HepG2 (cell line): ENCODE measurements around the gene ACSF3. TPM values are rescaled to one million over a fixed set of nuclear protein-coding genes. Genes with fewer than 3 reads are reported as not detected.

ENCODE experiments used
- ASH2L ChIP-seq: fragments of 300-600, 200-600 bp; sonication (generic); IDR thresholded peaks from 2 replicates; pipeline ENCODE4 v1.7.0; 2017; ENCODE audit warnings: low read depth, mild to moderate bottlenecking, moderate library complexity, mixed read lengths, low read length; ENCODE audit not compliant: insufficient read length
- CENPX ChIP-seq: sonication (generic); formaldehyde crosslinking; IDR thresholded peaks from 2 replicates; pipeline ENCODE4 v1.9.0; 2021; ENCODE audit warnings: mild to moderate bottlenecking, missing genetic modification reagents, moderate library complexity
- DNMT1 ChIP-seq: sonication (generic); formaldehyde crosslinking; IDR thresholded peaks from 2 replicates; pipeline ENCODE4 v1.5.1; 2020; ENCODE audit warnings: mild to moderate bottlenecking, missing genetic modification reagents
- EED ChIP-seq: sonication (generic); formaldehyde crosslinking; IDR thresholded peaks from 2 replicates; pipeline ENCODE4 v1.5.0; 2020; ENCODE audit warnings: mild to moderate bottlenecking, missing genetic modification reagents
- FUBP1 ChIP-seq: sonication (generic); formaldehyde crosslinking; IDR thresholded peaks from 2 replicates; pipeline ENCODE4 v1.5.1; 2020; ENCODE audit warnings: missing genetic modification reagents, mild to moderate bottlenecking, borderline replicate concordance
- NCOA5 ChIP-seq: sonication (generic); formaldehyde crosslinking; IDR thresholded peaks from 2 replicates; pipeline ENCODE4 v1.4.0; 2020; ENCODE audit warnings: missing genetic modification reagents
- NFIC ChIP-seq: IDR thresholded peaks from 2 replicates; pipeline ENCODE4 v1.6.1; 2012; ENCODE audit warnings: mild to moderate bottlenecking, low read length, inconsistent platforms
- NR2C2 ChIP-seq: sonication (generic); formaldehyde crosslinking; IDR thresholded peaks from 2 replicates; pipeline ENCODE4 v1.4.0; 2020; ENCODE audit warnings: missing genetic modification reagents, mild to moderate bottlenecking, moderate library complexity, borderline replicate concordance
- PPARG ChIP-seq: conservative IDR thresholded peaks from 2 replicates; pipeline ENCODE4 v1.6.1; 2016; ENCODE audit warnings: missing biosample characterization, missing genetic modification reagents
- RAD21 ChIP-seq: fragments of 450-650 bp; formaldehyde crosslinking; IDR thresholded peaks from 2 replicates; pipeline ENCODE4 v1.5.0; 2020; ENCODE audit warnings: mild to moderate bottlenecking
- RFXAP ChIP-seq: sonication (generic); formaldehyde crosslinking; IDR thresholded peaks from 2 replicates; pipeline ENCODE4 v1.4.0; 2020; ENCODE audit warnings: missing genetic modification reagents, borderline replicate concordance
- RXRA ChIP-seq: sonication (generic); formaldehyde crosslinking; IDR thresholded peaks from 2 replicates; pipeline ENCODE4 v1.5.1; 2020; ENCODE audit warnings: missing genetic modification reagents
- SKI ChIP-seq: fragments of 450-650 bp; IDR thresholded peaks from one replicate; pipeline ENCODE4 v1.6.1; 2018; ENCODE audit warnings: mild to moderate bottlenecking; ENCODE audit not compliant: partially characterized antibody
- SOX6 ChIP-seq, 2 experiments: fragments of 450-650 bp in 1 of 2; sonication (generic) in 1 of 2; formaldehyde crosslinking in 1 of 2; IDR thresholded peaks; 2 replicates each; pipeline versions ENCODE4 v1.4.0 to v1.6.1; 2017 to 2020; ENCODE audit warnings: antibody characterized with exemption in 1 of 2, mild to moderate bottlenecking in 1 of 2, missing genetic modification reagents in 1 of 2
- TFE3 ChIP-seq: IDR thresholded peaks from 2 replicates; pipeline ENCODE4 v1.6.1; 2016
- TOE1 ChIP-seq: sonication (generic); formaldehyde crosslinking; IDR thresholded peaks from 2 replicates; pipeline ENCODE4 v1.4.0; 2020; ENCODE audit warnings: mild to moderate bottlenecking, missing genetic modification reagents
- U2AF2 ChIP-seq: fragments of 200-400 bp; formaldehyde crosslinking; IDR thresholded peaks from 2 replicates; pipeline ENCODE4 v1.6.1; 2017; ENCODE audit warnings: low read depth, mild to moderate bottlenecking, low read length
- ZBTB46 ChIP-seq: sonication (generic); formaldehyde crosslinking; IDR thresholded peaks from 2 replicates; pipeline ENCODE4 v1.4.0; 2020; ENCODE audit warnings: mild to moderate bottlenecking, missing genetic modification reagents, borderline replicate concordance
- ZNF260 ChIP-seq: sonication (generic); formaldehyde crosslinking; IDR thresholded peaks from 2 replicates; pipeline ENCODE4 v1.4.0; 2020; ENCODE audit warnings: missing genetic modification reagents, low read depth, mild to moderate bottlenecking, borderline replicate concordance
- ZNF3 ChIP-seq: IDR thresholded peaks from 2 replicates; pipeline ENCODE4 v1.7.0; 2017; ENCODE audit warnings: inconsistent platforms
- ZNF30 ChIP-seq: sonication (generic); formaldehyde crosslinking; IDR thresholded peaks from 2 replicates; pipeline ENCODE4 v1.5.0; 2020; ENCODE audit warnings: mild to moderate bottlenecking, missing genetic modification reagents
- ZNF44 ChIP-seq: sonication (generic); formaldehyde crosslinking; IDR thresholded peaks from 2 replicates; pipeline ENCODE4 v1.5.1; 2020; ENCODE audit warnings: mild to moderate bottlenecking, missing genetic modification reagents
- ZNF556 ChIP-seq: sonication (generic); formaldehyde crosslinking; IDR thresholded peaks from 2 replicates; pipeline ENCODE4 v1.4.0; 2020; ENCODE audit warnings: mild to moderate bottlenecking, missing genetic modification reagents, borderline replicate concordance
- ZNF776 ChIP-seq: sonication (generic); formaldehyde crosslinking; IDR thresholded peaks from 2 replicates; pipeline ENCODE4 v1.4.0; 2020; ENCODE audit warnings: mild to moderate bottlenecking, missing genetic modification reagents
- ZSCAN12 ChIP-seq: sonication (generic); formaldehyde crosslinking; IDR thresholded peaks from 2 replicates; pipeline ENCODE4 v1.9.0; 2021; ENCODE audit warnings: mild to moderate bottlenecking, missing genetic modification reagents
- polyA plus RNA-seq, 8 experiments: library from polyadenylated mRNA; depleted of rRNA in 3 of 8; stranded (reverse) in 7 of 8; unstranded in 1 of 8; fragments of >200 nt; fragmentation: Illumina TruSeq in 4 of 8; extraction: Trizol in 4 of 8; gene quantifications; 2 replicates each; pipeline versions ENCODE4 v1.2.1 to v1.2.3, GENCODE V29; 2011 to 2016; ENCODE audit warnings: low read depth in 4 of 8, missing spikeins in 1 of 8, mixed read lengths in 1 of 8; ENCODE audit not compliant: insufficient read depth in 1 of 8
- total RNA-seq, 5 experiments: library from RNA; depleted of rRNA; stranded (reverse); fragments of >200 nt; fragmentation: Illumina TruSeq; extraction: Trizol; gene quantifications; 2 replicates each; pipeline ENCODE4 v1.2.3, GENCODE V29; 2016; ENCODE audit warnings: low read depth in 1 of 5
- TF ChIP-seq, protein P1 (sequence below): sonication (generic); formaldehyde crosslinking; IDR thresholded peaks from 2 replicates; pipeline ENCODE4 v1.5.0; 2020; ENCODE audit warnings: missing genetic modification reagents, mild to moderate bottlenecking, borderline replicate concordance

Gene ACSF3
- total and polyA plus RNA-seq, 2 of the 13 experiments (the other 11 are each of a cell fraction or from before 2014, with no cell fraction given), result 14.9 to 30.6 TPM

DNA sequence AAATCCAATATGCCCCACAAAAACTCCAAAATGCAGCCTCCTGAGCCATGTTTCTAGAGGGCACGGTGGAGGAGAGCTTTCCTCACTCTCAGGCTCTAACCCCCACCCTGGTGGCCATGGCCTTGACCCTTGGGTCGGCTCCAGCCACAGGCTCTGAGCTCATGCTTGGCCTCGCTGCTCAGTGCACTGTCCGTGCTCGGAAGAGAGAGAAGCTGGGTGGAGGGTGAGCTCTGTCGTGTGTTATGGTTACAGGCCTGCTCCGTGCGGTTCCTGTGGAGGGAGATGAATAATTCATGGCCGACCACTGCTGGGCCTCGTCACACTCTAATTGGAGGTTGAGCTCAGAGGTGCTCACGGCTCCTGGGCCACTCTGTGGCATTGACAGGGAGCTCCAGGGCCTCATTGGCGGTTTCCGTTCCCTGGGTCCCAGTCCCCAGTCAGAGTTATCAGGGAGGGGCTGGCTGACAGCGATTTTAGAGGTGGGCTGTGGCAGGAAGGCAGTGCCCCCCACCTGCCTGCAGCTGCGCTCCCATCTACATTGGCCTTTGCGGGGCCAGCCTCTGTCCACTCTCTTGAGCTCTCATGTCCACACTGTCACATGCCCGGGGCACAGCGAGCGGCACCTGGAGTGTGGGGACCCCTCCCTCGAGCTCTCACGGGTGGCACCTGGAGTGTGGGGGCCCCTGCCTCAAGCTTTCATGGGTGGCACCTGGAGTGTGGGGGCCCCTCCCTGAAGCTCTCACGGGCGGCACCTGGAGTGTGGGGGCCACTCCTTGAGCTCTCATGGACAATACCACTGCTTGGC is 24.9 kb downstream of the ACSF3 start (continued):
- TF ChIP-seq TFE3 (CRISPR knock-in tag) (no peak), ZNF44 (CRISPR knock-in tag) (no peak), ASH2L (peak; percentile 27), RAD21 (peak; percentile 46; the same call in 1 of the 2 replicates), ZNF260 (CRISPR knock-in tag) (no peak), CENPX (no peak), EED (no peak), ZNF3 (CRISPR knock-in tag) (no peak), U2AF2 (no peak), NCOA5 (CRISPR knock-in tag) (no peak), ZSCAN12 (CRISPR knock-in tag) (no peak), RXRA (CRISPR knock-in tag) (peak; percentile 96), DNMT1 (CRISPR knock-in tag) (no peak), ZNF776 (CRISPR knock-in tag) (no peak), SKI (peak; percentile 93), ZNF30 (no peak), NFIC (no peak), RFXAP (CRISPR knock-in tag) (no peak), FUBP1 (CRISPR knock-in tag) (no peak), PPARG (CRISPR knock-in tag) (peak; percentile 83), TOE1 (CRISPR knock-in tag) (no peak), NR2C2 (CRISPR knock-in tag) (peak; percentile 89), SOX6 (IDR thresholded peaks at IDR 0.05) (no peak), SOX6 (CRISPR knock-in tag; IDR thresholded peaks at IDR 0.05) (peak; percentile 40; the same call in 1 of the 2 replicates), ZBTB46 (CRISPR knock-in tag) (no peak), ZNF556 (CRISPR knock-in tag) (no peak)
- TF ChIP-seq, protein P1, sequence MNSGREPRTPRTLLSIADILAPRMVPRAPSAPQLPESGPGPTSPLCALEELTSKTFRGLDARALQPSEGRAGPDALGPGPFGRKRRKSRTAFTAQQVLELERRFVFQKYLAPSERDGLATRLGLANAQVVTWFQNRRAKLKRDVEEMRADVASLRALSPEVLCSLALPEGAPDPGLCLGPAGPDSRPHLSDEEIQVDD (CRISPR knock-in tag), result no peak
